GM19239 (cell line): ENCODE measurements around the gene ZBTB43.
"Not testable (repeated sequence)": the region's sequence is repeated elsewhere in the genome, so short reads cannot be mapped to it uniquely, and the experiment has no call there.

Experiments
- DNase-seq: peaks from one replicate; pipeline ENCODE4 v3.0.0; 2011; ENCODE audit warnings: low spot score; ENCODE audit not compliant: insufficient read length
- FAIRE-seq: peaks from 2 replicates; lab custom pipeline; 2011; peaks lifted over from hg19 to GRCh38; lab: Jason Lieb, UNC

ZBTB43 gene

GRCh38 chr9:126804696-126805553 lies at the start of gene ZBTB43:
Gene ZBTB43 (plus strand): TSS chr9:126805040. CDS start chr9:126832510, 27,470 bp downstream.
- FAIRE-seq (peak; percentile 93), DNase-seq (peak; percentile 92)

GRCh38 chr9:126755317-126755875 lies 49.4 kb upstream of the ZBTB43 start:
- DNase-seq (no peak), FAIRE-seq (no peak)

- FAIRE-seq = no peak
- no peak for DNase-seq
Observed at GRCh38 chr9:126756238-126756637, 48.6 kb upstream of the ZBTB43 start.

- DNase-seq = no peak
- no peak for FAIRE-seq
Observed at GRCh38 chr9:126756876-126757415, 47.9 kb upstream of the ZBTB43 start.

- no peak for DNase-seq
- FAIRE-seq = no peak
Observed at GRCh38 chr9:126758916-126759585, 45.8 kb upstream of the ZBTB43 start.

GRCh38 chr9:126761274-126761673 lies 43.6 kb upstream of the ZBTB43 start:
- no peak for DNase-seq
- FAIRE-seq = no peak

GRCh38 chr9:126763130-126763764 lies 41.6 kb upstream of the ZBTB43 start:
- FAIRE-seq (no peak), DNase-seq (no peak)

GRCh38 chr9:126773004-126773607 lies 31.7 kb upstream of the ZBTB43 start:
- DNase-seq = no peak
- no peak for FAIRE-seq

- FAIRE-seq (no peak), DNase-seq (no peak)
Observed at GRCh38 chr9:126775926-126776325, 28.9 kb upstream of the ZBTB43 start.

- no peak for FAIRE-seq
Observed at GRCh38 chr9:126777733-126778132, 27.1 kb upstream of the ZBTB43 start.

GRCh38 chr9:126778141-126778540 lies 26.7 kb upstream of the ZBTB43 start:
- FAIRE-seq = no peak
- DNase-seq = no peak

More at GRCh38 chr9:126777733-126778132, 27.1 kb upstream of the ZBTB43 start:
- no peak for DNase-seq

- FAIRE-seq, DNase-seq: not testable (repeated sequence)
Observed at GRCh38 chr9:126778696-126779095, 26.1 kb upstream of the ZBTB43 start.

- peak; percentile 85 for FAIRE-seq
Observed at GRCh38 chr9:126781186-126782052, 23.4 kb upstream of the ZBTB43 start.

GRCh38 chr9:126782053-126782388 lies 22.8 kb upstream of the ZBTB43 start:
- DNase-seq = no peak

More at GRCh38 chr9:126781186-126782052, 23.4 kb upstream of the ZBTB43 start:
- peak; percentile 56 for DNase-seq

GRCh38 chr9:126783949-126784348 lies 20.9 kb upstream of the ZBTB43 start:
- no peak for FAIRE-seq

More at GRCh38 chr9:126782053-126782388, 22.8 kb upstream of the ZBTB43 start:
- no peak for FAIRE-seq

GRCh38 chr9:126784401-126784800 lies 20.4 kb upstream of the ZBTB43 start:
- FAIRE-seq (no peak), DNase-seq (no peak)

More at GRCh38 chr9:126783949-126784348, 20.9 kb upstream of the ZBTB43 start:
- no peak for DNase-seq

GRCh38 chr9:126784841-126785240 lies 20.0 kb upstream of the ZBTB43 start:
- not testable (repeated sequence) for DNase-seq, FAIRE-seq

- DNase-seq = no peak
- no peak for FAIRE-seq
Observed at GRCh38 chr9:126788046-126788445, 16.8 kb upstream of the ZBTB43 start.
